ENCODE measurements around the gene RAET1G. TPM values are rescaled to one million over a fixed set of nuclear protein-coding genes. Genes with fewer than 3 reads are reported as not detected.
A peak's percentile ranks its signal among the peaks of the same experiment; 100 is the strongest.

The RAET1G gene
- total RNA-seq, 1 experiment from 2014 or later: 1.2 TPM

GRCh38 chr6:149903938-149904611 is 18.8 kb downstream of the RAET1G start:
- H3K36me3 ChIP-seq (ENCODE audit: control insufficient read depth, insufficient read depth, low read length): no peaks in the 10 kb centered on the region
- no peaks in the 10 kb centered on the region for H3K4me1 ChIP-seq (ENCODE audit: control insufficient read depth, insufficient read depth, low read length)
- DNase-seq (ENCODE audit: low read depth, low spot score) (no peak), ATAC-seq (0 out of 2 replicates have a peak, but pooled peaks have one; percentile 17)
- H3K4me3 ChIP-seq (ENCODE audit: low read depth in 2 of 2, low read length in 2 of 2): no peak overlapping the region
- no peak overlapping the region for H3K27ac ChIP-seq (ENCODE audit: low read length)
- ChIA-PET POLR2A (no interaction called here), CTCF (interaction anchor here (1.2 kb wide), 1 partner anchor 61 kb away, joined by 3 read pairs; no protein-coding TSS in a partner anchor)
- no peaks in the 10 kb centered on the region for H3K27me3 ChIP-seq (ENCODE audit: control insufficient read depth, insufficient read depth, low read length)
- BruUV-seq (replicated peaks): no TSS peak
- H3K9me3 ChIP-seq (ENCODE audit: control insufficient read depth, insufficient read depth, low read depth, low read length): peaks cover 6% of the 10 kb centered on the region; the same call in 1 of the 2 replicates
- TF ChIP-seq SIN3A (IDR thresholded peaks at IDR 0.05; ENCODE audit: borderline replicate concordance, insufficient read depth, low read depth, low read length): no peak
- no peak for TF ChIP-seq TCF7L2 (IDR thresholded peaks at IDR 0.05; ENCODE audit: low read depth, low read length)
- TF ChIP-seq CTCF (IDR thresholded peaks at IDR 0.05): no peak
- TF ChIP-seq REST (IDR thresholded peaks at IDR 0.05; ENCODE audit: insufficient read depth in 1 of 2, low read depth in 2 of 2, low read length in 1 of 2): no peak
- TF ChIP-seq POLR2AphosphoS5 (IDR thresholded peaks at IDR 0.05; ENCODE audit: low read depth, low read length): no peak
- intact Hi-C loops (cut with micrococcal nuclease; ENCODE audit: unreplicated experiment): no loop called here
- in situ Hi-C loops (cut with HindIII; ENCODE audit: low pct_unique_long_range_greater_than_20kb, low sequenced_read_pairs): no loop called here

GRCh38 chr6:149901444-149902140 is 21.3 kb downstream of the RAET1G start:
- ChIA-PET CTCF (interaction anchor here (0.5 kb wide), 1 partner anchor 337 kb away, joined by 6 read pairs; no protein-coding TSS in a partner anchor), POLR2A (no interaction called here)
- Histone ChIP-seq H3K36me3 (ENCODE audit: control insufficient read depth, insufficient read depth, low read length) (no peaks in the 10 kb centered on the region), H3K27ac (ENCODE audit: low read length) (no peak overlapping the region), H3K27me3 (ENCODE audit: control insufficient read depth, insufficient read depth, low read length) (no peaks in the 10 kb centered on the region), H3K9me3 (ENCODE audit: control insufficient read depth, insufficient read depth, low read depth, low read length) (no peaks in the 10 kb centered on the region), H3K4me1 (ENCODE audit: control insufficient read depth, insufficient read depth, low read length) (peaks cover 17% of the 10 kb centered on the region), H3K4me3 (ENCODE audit: low read depth in 2 of 2, low read length in 2 of 2) (no peak overlapping the region)
- intact Hi-C loops (cut with micrococcal nuclease; ENCODE audit: unreplicated experiment) (no loop called here), in situ Hi-C loops (cut with HindIII; ENCODE audit: low pct_unique_long_range_greater_than_20kb, low sequenced_read_pairs) (no loop called here)
- ATAC-seq (no peak), DNase-seq (ENCODE audit: low read depth, low spot score) (no peak)
- BruUV-seq (replicated peaks): no TSS peak
- TF ChIP-seq POLR2AphosphoS5 (IDR thresholded peaks at IDR 0.05; ENCODE audit: low read depth, low read length) (no peak), TCF7L2 (IDR thresholded peaks at IDR 0.05; ENCODE audit: low read depth, low read length) (no peak), CTCF (IDR thresholded peaks at IDR 0.05) (no peak), SIN3A (IDR thresholded peaks at IDR 0.05; ENCODE audit: borderline replicate concordance, insufficient read depth, low read depth, low read length) (no peak), REST (IDR thresholded peaks at IDR 0.05; ENCODE audit: insufficient read depth in 1 of 2, low read depth in 2 of 2, low read length in 1 of 2) (no peak)

Data from Panc1 (cell line).